ENCODE data around the gene MLLT11.

GRCh38 chr1:151047925-151048644, 12.1 kb upstream of the MLLT11 start:
- TF ChIP-seq POLR2A (IDR thresholded peaks at IDR 0.05) (no peak), EP300 (IDR thresholded peaks at IDR 0.05; ENCODE audit: low read depth) (no peak), CTCF (IDR thresholded peaks at IDR 0.05) (peak in 2 of 5 experiments; percentile 52 to 56), POLR2AphosphoS5 (IDR thresholded peaks at IDR 0.05) (peak in 2 of 3 donors; percentile 25 to 61)
